ENCODE results near the gene KCNC3.

Gene KCNC3

GRCh38 chr19:50309396-50310125 lies 19.6 kb downstream of the KCNC3 start:
- no peak for DNase-seq

- DNase-seq, result no peak
Observed at GRCh38 chr19:50308991-50309390, 20.2 kb downstream of the KCNC3 start.

GRCh38 chr19:50303558-50303957 lies 25.6 kb downstream of the KCNC3 start:
- DNase-seq, result no peak

DNA sequence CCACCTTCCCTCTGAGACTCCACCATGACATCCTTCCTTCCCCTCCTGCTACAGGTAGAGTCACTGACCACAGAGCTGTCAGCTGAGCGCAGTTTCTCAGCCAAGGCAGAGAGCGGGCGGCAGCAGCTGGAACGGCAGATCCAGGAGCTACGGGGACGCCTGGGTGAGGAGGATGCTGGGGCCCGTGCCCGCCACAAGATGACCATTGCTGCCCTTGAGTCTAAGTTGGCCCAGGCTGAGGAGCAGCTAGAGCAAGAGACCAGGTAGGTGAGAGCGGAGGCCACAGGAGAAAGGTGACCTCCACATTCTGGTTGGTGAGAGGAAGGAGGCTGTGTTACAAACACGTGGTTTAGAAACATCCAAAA lies 27.6 kb downstream of the KCNC3 start:
- DNase-seq, result no peak

- DNase-seq, result no peak
Observed at GRCh38 chr19:50300814-50301606, 28.2 kb downstream of the KCNC3 start.

DNA sequence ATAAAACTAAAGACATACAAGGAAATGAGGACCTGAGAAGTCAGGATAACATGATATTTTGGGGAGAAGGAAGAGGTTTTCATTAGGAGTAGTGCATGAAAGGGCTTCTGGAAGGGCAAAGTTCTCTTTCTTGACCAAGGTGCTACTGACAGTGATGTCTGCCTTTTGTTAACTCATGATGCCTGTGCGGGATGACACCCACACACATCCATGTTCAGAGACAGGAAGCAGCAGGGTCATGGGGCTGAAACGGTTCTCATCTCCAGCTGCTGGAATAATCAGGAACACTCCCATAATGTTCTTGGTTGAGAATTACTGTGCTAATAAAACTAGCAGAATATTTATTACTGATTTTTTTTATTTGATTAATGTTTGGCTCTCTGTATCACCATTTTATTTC lies 29.1 kb downstream of the KCNC3 start:
- no peak for DNase-seq

DNA sequence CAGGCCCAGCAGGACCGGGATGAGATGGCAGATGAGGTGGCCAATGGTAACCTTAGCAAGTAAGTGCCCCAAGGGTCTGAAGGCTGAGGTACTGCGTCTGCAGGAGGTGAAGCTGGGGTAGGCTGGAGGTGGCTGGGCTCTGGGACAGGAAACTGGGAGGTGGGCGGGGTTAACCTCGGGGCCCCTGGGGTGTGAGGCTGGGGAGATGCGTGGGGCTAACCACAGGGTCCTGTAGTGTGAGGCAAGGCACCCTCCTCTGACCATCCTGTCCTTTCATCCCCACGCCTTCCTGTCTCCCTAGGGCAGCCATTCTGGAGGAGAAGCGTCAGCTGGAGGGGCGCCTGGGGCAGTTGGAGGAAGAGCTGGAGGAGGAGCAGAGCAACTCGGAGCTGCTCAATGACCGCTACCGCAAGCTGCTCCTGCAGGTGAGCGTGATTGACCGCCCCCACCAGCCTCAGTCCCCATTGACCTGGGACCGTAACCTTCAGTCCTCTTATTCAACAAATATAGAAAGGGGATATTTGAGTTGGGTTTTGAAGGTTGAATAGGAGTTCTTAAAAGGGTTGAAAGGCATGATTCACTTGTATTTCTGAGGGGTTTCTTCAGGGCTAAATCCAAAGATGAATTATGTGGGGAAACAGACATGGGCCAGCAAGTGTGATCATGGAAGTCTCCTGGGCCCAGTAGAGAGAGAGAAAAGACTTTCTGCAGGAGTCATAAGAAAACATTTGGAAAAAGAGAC lies 35.7 kb downstream of the KCNC3 start:
- DNase-seq, result no peak

DNA sequence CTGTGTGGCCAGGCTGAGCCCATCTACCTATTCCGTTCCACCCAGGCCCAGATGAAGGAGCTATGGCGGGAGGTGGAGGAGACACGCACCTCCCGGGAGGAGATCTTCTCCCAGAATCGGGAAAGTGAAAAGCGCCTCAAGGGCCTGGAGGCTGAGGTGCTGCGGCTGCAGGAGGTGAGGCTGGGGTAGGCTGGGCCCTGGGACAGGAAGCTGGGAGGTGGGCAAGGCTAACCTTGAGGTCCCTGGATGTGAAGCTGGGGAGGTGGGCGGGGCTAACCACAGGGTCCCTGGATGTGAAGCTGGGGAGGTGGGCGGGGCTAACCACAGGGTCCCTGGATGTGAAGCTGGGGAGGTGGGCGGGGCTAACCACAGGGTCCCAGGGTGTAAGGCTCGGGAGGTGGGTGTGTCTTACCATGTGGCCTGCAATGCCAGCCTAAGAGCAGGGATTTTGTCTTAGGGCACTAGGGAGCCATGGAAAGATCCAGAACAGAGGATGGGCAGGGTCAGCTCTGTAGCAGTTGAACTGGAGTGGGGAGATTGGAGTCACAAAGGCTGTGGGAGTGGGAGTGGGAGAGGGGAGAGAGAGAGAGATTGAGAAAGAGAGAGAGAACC lies 36.9 kb downstream of the KCNC3 start:
- DNase-seq, result no peak

DNA sequence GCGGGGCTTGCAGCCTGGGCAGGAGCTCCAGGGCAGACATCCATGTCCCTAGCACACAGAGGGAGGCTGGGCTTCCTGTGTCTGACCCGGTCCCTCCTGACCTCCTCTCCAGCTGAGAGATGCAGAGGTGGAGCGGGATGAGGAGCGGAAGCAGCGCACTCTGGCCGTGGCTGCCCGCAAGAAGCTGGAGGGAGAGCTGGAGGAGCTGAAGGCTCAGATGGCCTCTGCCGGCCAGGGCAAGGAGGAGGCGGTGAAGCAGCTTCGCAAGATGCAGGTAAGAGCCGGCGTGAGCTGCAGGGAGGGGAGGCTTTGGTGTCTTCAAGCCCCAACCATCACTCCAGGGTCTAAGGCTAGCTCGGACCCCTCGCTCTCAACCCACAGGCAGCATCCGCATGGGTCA lies 38.4 kb downstream of the KCNC3 start:
- no peak for DNase-seq

- DNase-seq, result no peak
Observed at GRCh38 chr19:50290011-50290410, 39.2 kb downstream of the KCNC3 start.

DNA sequence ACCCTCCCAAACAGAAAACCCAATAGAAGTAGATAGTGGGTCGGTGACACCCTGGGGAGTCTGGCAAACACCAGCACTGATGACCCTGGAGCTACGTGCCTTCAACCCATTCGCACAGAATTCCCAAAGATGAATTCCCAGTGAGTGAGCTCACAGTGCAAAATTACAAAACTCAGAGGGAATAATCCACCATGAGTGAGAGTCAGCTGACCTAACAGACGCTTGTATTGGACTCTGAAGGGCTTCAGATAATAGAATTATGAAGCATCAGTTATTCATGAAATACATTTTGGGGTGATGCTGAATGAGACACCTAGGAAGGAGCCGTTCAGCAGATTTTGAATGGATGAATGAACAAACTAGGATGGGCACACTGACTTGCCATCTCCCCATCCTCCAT lies 40.2 kb downstream of the KCNC3 start:
- DNase-seq, result no peak

DNA sequence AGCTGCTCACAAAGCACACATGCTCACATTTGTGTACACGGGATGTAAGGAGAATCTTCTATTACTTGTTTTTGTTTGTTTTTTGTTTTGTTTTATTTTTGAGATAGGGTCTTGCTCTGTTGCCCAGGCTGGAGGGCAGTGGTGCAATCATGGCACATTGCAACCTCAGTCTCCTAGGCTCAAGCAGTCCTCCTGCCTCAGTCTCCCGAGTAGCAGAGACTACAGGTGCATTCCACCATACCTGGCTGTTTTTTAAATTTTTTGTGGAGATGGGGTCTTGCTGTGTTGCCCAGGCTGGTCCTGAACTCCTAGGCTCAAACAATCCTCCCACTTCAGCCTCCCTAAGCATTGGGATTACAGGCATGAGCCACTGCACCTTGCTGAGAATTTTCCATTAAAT lies 41.8 kb downstream of the KCNC3 start:
- DNase-seq, result no peak

DNA sequence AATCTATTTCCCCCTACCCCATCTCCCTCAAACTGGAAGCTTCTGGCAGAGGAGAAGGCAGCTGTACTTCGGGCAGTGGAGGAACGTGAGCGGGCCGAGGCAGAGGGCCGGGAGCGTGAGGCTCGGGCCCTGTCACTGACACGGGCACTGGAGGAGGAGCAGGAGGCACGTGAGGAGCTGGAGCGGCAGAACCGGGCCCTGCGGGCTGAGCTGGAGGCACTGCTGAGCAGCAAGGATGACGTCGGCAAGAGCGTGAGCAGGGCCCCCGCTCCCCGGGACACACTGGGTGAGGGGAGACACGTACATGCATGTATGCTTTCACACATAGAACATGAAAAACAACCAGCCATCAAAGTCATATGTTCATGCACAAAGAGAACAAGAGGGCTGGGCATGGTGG lies 42.7 kb downstream of the KCNC3 start:
- DNase-seq, result no peak

DNA sequence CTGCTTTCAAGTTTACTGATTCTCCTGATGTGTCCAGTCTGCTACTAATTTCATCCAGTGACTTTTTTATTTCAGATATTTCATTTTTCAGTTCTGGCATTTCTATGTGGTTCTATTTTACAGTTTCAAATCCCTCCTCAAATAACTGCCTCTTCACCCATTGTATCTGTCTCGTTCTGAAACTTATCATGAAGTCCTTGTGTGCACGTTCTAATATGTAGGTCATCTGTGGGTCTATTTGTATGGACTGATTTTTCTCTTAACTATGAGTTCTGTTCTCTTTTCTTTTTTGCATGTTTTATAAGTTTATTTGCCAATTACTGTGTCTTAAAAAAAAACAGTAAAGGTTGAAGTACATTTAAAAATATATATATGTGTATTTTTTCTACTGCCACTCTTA lies 43.3 kb downstream of the KCNC3 start:
- DNase-seq, result no peak

- no peak for DNase-seq
Observed at GRCh38 chr19:50281491-50281890, 47.7 kb downstream of the KCNC3 start.

DNA sequence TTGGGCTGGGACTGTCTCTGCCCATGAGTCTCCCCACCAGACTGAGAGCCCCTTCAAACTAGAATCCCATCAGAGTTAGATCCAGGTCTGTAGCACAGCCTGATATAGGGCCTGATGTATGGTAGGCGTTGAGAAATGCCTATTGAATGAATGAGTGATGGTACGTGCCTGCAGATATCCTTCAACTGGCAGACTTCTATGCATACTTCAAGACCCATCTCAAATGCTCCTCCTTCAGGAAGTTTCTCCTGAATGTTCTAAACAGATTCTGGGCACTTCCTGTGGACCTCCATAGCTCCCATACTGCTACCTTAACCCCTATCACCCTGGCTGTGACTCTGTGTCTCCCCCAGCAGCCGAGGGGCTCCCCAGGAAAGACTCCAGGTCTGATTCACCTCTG lies 48.2 kb downstream of the KCNC3 start:
- DNase-seq, result no peak

DNA sequence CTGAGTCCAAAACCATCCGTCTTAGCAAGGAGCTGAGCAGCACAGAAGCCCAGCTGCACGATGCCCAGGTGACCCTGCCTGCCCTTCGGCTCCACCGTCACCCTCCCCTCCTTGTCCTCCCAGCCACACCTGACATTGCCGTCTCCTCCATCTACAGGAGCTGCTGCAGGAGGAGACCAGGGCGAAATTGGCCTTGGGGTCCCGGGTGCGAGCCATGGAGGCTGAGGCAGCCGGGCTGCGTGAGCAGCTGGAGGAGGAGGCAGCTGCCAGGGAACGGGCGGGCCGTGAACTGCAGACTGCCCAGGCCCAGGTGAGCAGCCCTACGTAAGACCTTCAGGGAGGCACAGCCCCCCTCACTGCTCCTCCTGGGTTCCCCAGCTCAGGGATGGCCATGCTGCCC lies 49.1 kb downstream of the KCNC3 start:
- no peak for DNase-seq

DNA sequence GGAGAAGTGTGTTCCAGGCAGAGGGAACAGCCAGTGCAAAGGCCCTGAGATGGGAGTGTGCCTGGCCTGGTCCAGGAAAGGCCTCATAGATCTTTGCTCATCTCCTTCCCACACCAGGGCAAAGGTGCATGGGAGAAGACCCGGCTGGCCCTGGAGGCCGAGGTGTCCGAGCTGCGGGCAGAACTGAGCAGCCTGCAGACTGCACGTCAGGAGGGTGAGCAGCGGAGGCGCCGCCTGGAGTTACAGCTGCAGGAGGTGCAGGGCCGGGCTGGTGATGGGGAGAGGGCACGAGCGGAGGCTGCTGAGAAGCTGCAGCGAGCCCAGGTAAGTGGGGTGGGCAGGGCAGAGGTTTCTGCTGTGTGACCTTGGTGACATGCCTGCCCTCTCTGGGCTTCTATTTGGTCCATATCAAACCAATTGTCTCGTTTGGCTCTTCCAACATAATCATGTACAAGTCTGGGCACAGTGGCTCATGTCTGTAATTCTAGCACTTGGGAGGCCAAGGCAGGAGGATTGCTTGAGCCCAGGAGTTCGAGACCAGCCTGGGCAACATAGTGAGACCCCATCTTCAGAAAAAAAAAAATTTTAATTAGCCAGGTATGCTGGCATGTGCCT lies 51.1 kb downstream of the KCNC3 start:
- no peak for DNase-seq

DNA sequence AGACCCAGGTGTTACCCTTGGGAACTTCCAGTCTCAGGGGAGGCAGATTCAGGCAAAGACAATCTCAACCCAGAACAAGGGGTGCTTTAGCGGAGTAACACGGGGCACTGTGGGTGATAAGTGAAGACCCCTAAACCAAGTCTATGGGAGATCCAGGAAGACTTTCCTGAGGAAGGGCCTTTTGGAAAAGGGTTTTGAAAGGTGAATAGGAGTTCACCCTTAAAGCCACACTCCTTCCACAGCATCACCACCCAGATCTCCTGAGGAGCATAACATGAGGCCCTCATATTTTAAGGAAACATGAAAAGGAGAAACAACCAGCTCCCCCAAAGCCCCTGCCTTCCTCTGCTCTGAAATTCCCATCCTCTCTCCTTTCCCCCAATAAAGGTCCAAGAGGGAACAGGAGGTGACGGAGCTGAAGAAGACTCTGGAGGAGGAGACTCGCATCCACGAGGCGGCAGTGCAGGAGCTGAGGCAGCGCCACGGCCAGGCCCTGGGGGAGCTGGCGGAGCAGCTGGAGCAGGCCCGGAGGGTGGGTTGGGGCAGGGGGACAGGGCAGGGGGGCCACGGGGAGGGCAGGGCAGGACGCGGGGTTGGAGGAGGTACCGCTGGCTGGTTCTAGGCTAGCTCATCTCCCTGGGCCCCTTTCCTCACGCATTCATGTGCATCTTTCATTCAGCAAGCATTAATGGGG lies 52.7 kb downstream of the KCNC3 start:
- no peak for DNase-seq

GRCh38 chr19:50275577-50276368 lies 53.4 kb downstream of the KCNC3 start:
- no peak for DNase-seq

GRCh38 chr19:50273821-50274220 lies 55.4 kb downstream of the KCNC3 start:
- no peak for DNase-seq
